Neural cell (in vitro differentiated cells): ENCODE data around the gene C2CD2L. TPM values are rescaled to one million over a fixed set of nuclear protein-coding genes. Genes with fewer than 3 reads are reported as not detected.

Source experiments
- H2AFZ ChIP-seq: fragments of 200-600, 300-800 bp; sonication (generic), shearing (Covaris generic); 2 replicates; pipeline ENCODE4 v1.6.0; 2014; ENCODE audit warnings: low read depth, mild to moderate bottlenecking, antibody characterized with exemption, low read length, moderate library complexity
- H3F3A ChIP-seq: fragments of 200-600 bp; shearing (Covaris generic); 2 replicates; pipeline ENCODE4 v1.6.1; 2016; ENCODE audit warnings: mild to moderate bottlenecking, moderate library complexity, mixed read lengths, antibody characterized with exemption, low read length; ENCODE audit not compliant: insufficient read depth, poor library complexity, severe bottlenecking
- H3K27ac ChIP-seq: fragments of 200-600, 300-800 bp; sonication (generic), shearing (Covaris generic); 2 replicates; pipeline ENCODE4 v1.5.1; 2014; ENCODE audit warnings: mild to moderate bottlenecking, low read length, moderate library complexity
- H3K27me3 ChIP-seq: fragments of 300-800, 200-600 bp; sonication (generic), shearing (Covaris generic); 2 replicates; pipeline ENCODE4 v1.6.0; 2014; ENCODE audit warnings: mild to moderate bottlenecking, low read depth, low read length, moderate library complexity; ENCODE audit not compliant: insufficient read depth
- H3K36me3 ChIP-seq: fragments of 300-800, 200-600 bp; sonication (generic), shearing (Covaris generic); 2 replicates; pipeline ENCODE4 v1.5.1; 2014; ENCODE audit warnings: mild to moderate bottlenecking, antibody characterized with exemption, low read length, moderate library complexity; ENCODE audit not compliant: insufficient read depth
- H3K4me2 ChIP-seq: fragments of 300-800, 200-600 bp; sonication (generic), shearing (Covaris generic); 2 replicates; pipeline ENCODE4 v1.6.0; 2014; ENCODE audit warnings: mild to moderate bottlenecking, low read length
- H3K4me3 ChIP-seq: fragments of 300-800, 200-600 bp; sonication (generic), shearing (Covaris generic); 2 replicates; pipeline ENCODE4 v1.5.1; 2014; ENCODE audit warnings: mild to moderate bottlenecking, low read length, moderate library complexity
- H3K79me2 ChIP-seq: fragments of 200-600 bp; shearing (Covaris generic); replicated peaks from 2 replicates; pipeline ENCODE4 v1.6.0; 2014; ENCODE audit warnings: mild to moderate bottlenecking, low read length, moderate library complexity; ENCODE audit not compliant: insufficient read depth
- H3K9ac ChIP-seq: fragments of 300-800, 200-600 bp; sonication (generic), shearing (Covaris generic); 2 replicates; pipeline ENCODE4 v1.6.1; 2016; ENCODE audit warnings: mild to moderate bottlenecking, low read length, mixed read lengths
- H3K9me2 ChIP-seq: fragments of 200-600 bp; shearing (Covaris generic); 2 replicates; pipeline ENCODE4 v1.6.1; 2016; ENCODE audit warnings: mild to moderate bottlenecking, low read length, mixed read lengths; ENCODE audit not compliant: insufficient read depth
- H3K9me3 ChIP-seq: fragments of 200-600, 300-800 bp; sonication (generic), shearing (Covaris generic); 2 replicates; pipeline ENCODE4 v1.6.1; 2016; ENCODE audit warnings: mild to moderate bottlenecking, mixed run types, low read length, moderate library complexity, mixed read lengths
- H4K20me1 ChIP-seq: fragments of 200-600 bp; shearing (Covaris generic); 2 replicates; pipeline ENCODE4 v1.6.1; 2016; ENCODE audit warnings: mild to moderate bottlenecking, mixed run types; ENCODE audit not compliant: insufficient read depth
- EP300 ChIP-seq: fragments of 450-650 bp; conservative IDR thresholded peaks from 2 replicates; pipeline ENCODE4 v1.6.1; 2014; ENCODE audit warnings: antibody characterized with exemption, mild to moderate bottlenecking, moderate library complexity; ENCODE audit not compliant: poor library complexity, severe bottlenecking
- EZH2 ChIP-seq: fragments of 200-600, 300-800 bp; shearing (Covaris generic), sonication (generic); IDR thresholded peaks from 2 replicates; pipeline ENCODE4 v1.6.1; 2014; ENCODE audit warnings: antibody characterized with exemption, low read length, borderline replicate concordance, mild to moderate bottlenecking; ENCODE audit not compliant: insufficient read depth, poor library complexity, severe bottlenecking
- MXI1 ChIP-seq: fragments of 450-650 bp; conservative IDR thresholded peaks from 2 replicates; pipeline ENCODE4 v1.6.1; 2014; ENCODE audit warnings: antibody characterized with exemption, mild to moderate bottlenecking; ENCODE audit not compliant: poor library complexity, severe bottlenecking
- POLR2AphosphoS5 ChIP-seq: IDR thresholded peaks from 2 replicates; pipeline ENCODE4 v1.6.1; 2012
- RAD21 ChIP-seq: fragments of 450-650 bp; conservative IDR thresholded peaks from 2 replicates; pipeline ENCODE4 v1.6.1; 2014; ENCODE audit warnings: antibody characterized with exemption, mild to moderate bottlenecking, moderate library complexity
- REST ChIP-seq: IDR thresholded peaks from 2 replicates; pipeline ENCODE4 v1.6.1; 2012; ENCODE audit warnings: borderline replicate concordance
- SMC3 ChIP-seq: fragments of 450-650 bp; conservative IDR thresholded peaks from 2 replicates; pipeline ENCODE4 v1.6.1; 2014; ENCODE audit warnings: antibody characterized with exemption, mild to moderate bottlenecking, moderate library complexity; ENCODE audit not compliant: poor library complexity
- TAF1 ChIP-seq: IDR thresholded peaks from 2 replicates; pipeline ENCODE4 v1.6.1; 2012; ENCODE audit warnings: low read depth
- polyA plus RNA-seq: library from polyadenylated mRNA; depleted of rRNA; stranded (reverse); fragments of >200 nt; gene quantifications from 2 replicates; pipeline ENCODE4 v1.2.3, GENCODE V29; 2014
- TF ChIP-seq, protein P1 (sequence below): fragments of 450-650 bp; IDR thresholded peaks from 2 replicates; pipeline ENCODE4 v1.5.1; 2014; ENCODE audit warnings: antibody characterized with exemption, mild to moderate bottlenecking, moderate library complexity; ENCODE audit not compliant: poor library complexity, severe bottlenecking

Gene C2CD2L
- polyA plus RNA-seq, 1 donor from 2014 or later: 13.6 TPM

GRCh38 chr11:119078675-119079420, 28.3 kb upstream of the C2CD2L start:
- Histone ChIP-seq H3K4me3 (no peak overlapping the region), H4K20me1 (no peaks in the 10 kb centered on the region), H2AFZ (no peak overlapping the region), H3K79me2 (no peaks in the 10 kb centered on the region), H3K27me3 (no peaks in the 10 kb centered on the region), H3K27ac (no peak overlapping the region), H3F3A (no peaks in the 10 kb centered on the region), H3K36me3 (no peaks in the 10 kb centered on the region), H3K4me2 (no peak overlapping the region), H3K9me3 (no peaks in the 10 kb centered on the region), H3K9me2 (no peaks in the 10 kb centered on the region), H3K9ac (no peak overlapping the region)
- TF ChIP-seq REST (no peak), RAD21 (no peak), MXI1 (no peak), POLR2AphosphoS5 (no peak), TAF1 (no peak), SMC3 (no peak), EZH2 (no peak), EP300 (no peak)
- TF ChIP-seq, protein P1, sequence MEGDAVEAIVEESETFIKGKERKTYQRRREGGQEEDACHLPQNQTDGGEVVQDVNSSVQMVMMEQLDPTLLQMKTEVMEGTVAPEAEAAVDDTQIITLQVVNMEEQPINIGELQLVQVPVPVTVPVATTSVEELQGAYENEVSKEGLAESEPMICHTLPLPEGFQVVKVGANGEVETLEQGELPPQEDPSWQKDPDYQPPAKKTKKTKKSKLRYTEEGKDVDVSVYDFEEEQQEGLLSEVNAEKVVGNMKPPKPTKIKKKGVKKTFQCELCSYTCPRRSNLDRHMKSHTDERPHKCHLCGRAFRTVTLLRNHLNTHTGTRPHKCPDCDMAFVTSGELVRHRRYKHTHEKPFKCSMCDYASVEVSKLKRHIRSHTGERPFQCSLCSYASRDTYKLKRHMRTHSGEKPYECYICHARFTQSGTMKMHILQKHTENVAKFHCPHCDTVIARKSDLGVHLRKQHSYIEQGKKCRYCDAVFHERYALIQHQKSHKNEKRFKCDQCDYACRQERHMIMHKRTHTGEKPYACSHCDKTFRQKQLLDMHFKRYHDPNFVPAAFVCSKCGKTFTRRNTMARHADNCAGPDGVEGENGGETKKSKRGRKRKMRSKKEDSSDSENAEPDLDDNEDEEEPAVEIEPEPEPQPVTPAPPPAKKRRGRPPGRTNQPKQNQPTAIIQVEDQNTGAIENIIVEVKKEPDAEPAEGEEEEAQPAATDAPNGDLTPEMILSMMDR: no peak

DNA sequence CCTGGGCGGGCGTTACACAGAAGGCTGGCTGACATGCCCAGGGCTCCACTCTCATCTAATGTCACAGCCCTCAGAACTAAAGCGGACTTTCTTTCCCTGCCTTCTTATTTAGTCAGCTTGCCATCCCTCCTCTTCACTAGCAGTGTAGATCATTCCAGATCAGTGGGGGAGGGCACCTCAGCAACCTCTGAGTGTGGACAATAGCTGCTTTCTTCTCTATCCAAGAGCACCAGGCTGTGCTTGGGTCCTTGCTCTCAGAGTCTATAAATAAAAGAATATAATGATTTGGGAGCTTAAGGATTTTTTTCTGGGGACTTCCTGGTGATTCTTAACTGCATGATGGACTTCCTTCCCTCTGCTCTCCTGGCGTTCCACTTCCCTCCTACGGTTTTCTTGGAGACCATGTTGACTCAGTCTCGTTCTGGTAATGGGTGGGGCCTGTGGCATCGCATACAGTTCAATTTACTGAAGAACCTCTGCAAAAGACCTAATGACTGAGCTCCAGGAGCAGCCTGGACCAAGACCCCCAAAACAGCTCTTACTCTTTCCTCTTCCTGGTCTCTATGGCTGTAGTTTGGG, 25.4 kb upstream of the C2CD2L start:
- Histone ChIP-seq H3F3A (peaks cover 4% of the 10 kb centered on the region), H3K4me3 (no peak overlapping the region), H3K9ac (no peak overlapping the region), H3K36me3 (no peaks in the 10 kb centered on the region), H4K20me1 (no peaks in the 10 kb centered on the region), H2AFZ (no peak overlapping the region), H3K27ac (no peak overlapping the region), H3K4me2 (no peak overlapping the region), H3K9me3 (no peaks in the 10 kb centered on the region), H3K27me3 (no peaks in the 10 kb centered on the region), H3K9me2 (no peaks in the 10 kb centered on the region), H3K79me2 (peaks cover 3% of the 10 kb centered on the region)
- TF ChIP-seq EP300: no peak
